DOHH2 (cell line): ENCODE data around the gene MBNL3.

ENCODE experiments used
- H3F3A ChIP-seq: fragments of 200-600 bp; sonication (generic), shearing (Covaris generic); 2 replicates; pipeline ENCODE4 v1.6.0; 2016; ENCODE audit warnings: antibody characterized with exemption, mild to moderate bottlenecking; ENCODE audit not compliant: control insufficient read depth, insufficient read depth
- H3K27ac ChIP-seq: fragments of 200-600 bp; sonication (generic); 2 replicates; pipeline ENCODE4 v1.5.1; 2014; ENCODE audit warnings: low read depth, mild to moderate bottlenecking, low read length, moderate library complexity
- H3K27me3 ChIP-seq: fragments of 200-600 bp; sonication (generic); 2 replicates; pipeline ENCODE4 v1.6.1; 2014; ENCODE audit warnings: mild to moderate bottlenecking, low read length, mixed read lengths; ENCODE audit not compliant: control insufficient read depth
- H3K36me3 ChIP-seq: fragments of 200-600 bp; sonication (generic); 2 replicates; pipeline ENCODE4 v1.6.1; 2014; ENCODE audit warnings: mild to moderate bottlenecking, low read length, moderate library complexity, mixed read lengths; ENCODE audit not compliant: control insufficient read depth
- H3K4me1 ChIP-seq: fragments of 200-600 bp; sonication (generic); 2 replicates; pipeline ENCODE4 v1.6.1; 2014; ENCODE audit warnings: mild to moderate bottlenecking, low read length, mixed read lengths; ENCODE audit not compliant: control insufficient read depth
- H3K4me2 ChIP-seq: fragments of 200-600 bp; sonication (generic); 2 replicates; pipeline ENCODE4 v1.6.0; 2014; ENCODE audit warnings: mild to moderate bottlenecking, low read length, moderate library complexity
- H3K4me3 ChIP-seq: fragments of 200-600 bp; sonication (generic); 2 replicates; pipeline ENCODE4 v1.5.1; 2014; ENCODE audit warnings: mild to moderate bottlenecking, low read length, mixed read lengths
- H3K79me2 ChIP-seq: fragments of 200-600 bp; sonication (generic); 2 replicates; pipeline ENCODE4 v1.6.1; 2014; ENCODE audit warnings: mild to moderate bottlenecking, low read length, mixed read lengths; ENCODE audit not compliant: control insufficient read depth
- H3K9me2 ChIP-seq: fragments of 200-600 bp; sonication (generic); replicated peaks from 2 replicates; pipeline ENCODE4 v1.6.1; 2014; ENCODE audit warnings: mild to moderate bottlenecking, low read length, mixed read lengths; ENCODE audit not compliant: control insufficient read depth
- H3K9me3 ChIP-seq: fragments of 200-600 bp; sonication (generic); 2 replicates; pipeline ENCODE4 v1.6.1; 2014; ENCODE audit warnings: antibody characterized with exemption, low read length, mixed read lengths; ENCODE audit not compliant: control insufficient read depth, insufficient read depth
- H4K20me1 ChIP-seq: fragments of 200-600 bp; sonication (generic); 2 replicates; pipeline ENCODE4 v1.6.0; 2014; ENCODE audit warnings: low read depth, mild to moderate bottlenecking, antibody characterized with exemption, low read length, moderate library complexity; ENCODE audit not compliant: control insufficient read depth, insufficient read depth
- CTCF ChIP-seq: fragments of 200-600 bp; sonication (generic); IDR thresholded peaks from one replicate; pipeline ENCODE4 v1.5.1; 2014; ENCODE audit warnings: antibody characterized with exemption, mild to moderate bottlenecking, low read depth, low read length; ENCODE audit not compliant: poor library complexity, severe bottlenecking
- EZH2phosphoT487 ChIP-seq: fragments of 200-600 bp; sonication (generic); IDR thresholded peaks from 2 replicates; pipeline ENCODE4 v1.6.1; 2017; ENCODE audit warnings: borderline replicate concordance, mild to moderate bottlenecking, antibody characterized with exemption, low read length, moderate library complexity, mixed read lengths

MBNL3 gene

GRCh38 chrX:132423323-132423722, 65.5 kb downstream of the MBNL3 start:
- no peaks in the 10 kb centered on the region for H3K4me1 ChIP-seq
- no peaks in the 10 kb centered on the region for H3K9me3 ChIP-seq
- no peaks in the 10 kb centered on the region for H3K27me3 ChIP-seq
- no peaks in the 10 kb centered on the region for H4K20me1 ChIP-seq
- TF ChIP-seq EZH2phosphoT487 (no peak), CTCF (no peak)
- H3K4me2 ChIP-seq, result no peak overlapping the region
- no peaks in the 10 kb centered on the region for H3K79me2 ChIP-seq
- H3K36me3 ChIP-seq, result no peaks in the 10 kb centered on the region
- H3K27ac ChIP-seq, result no peak overlapping the region
- H3K9me2 ChIP-seq, result no peaks in the 10 kb centered on the region
- H3K4me3 ChIP-seq, result no peak overlapping the region
- H3F3A ChIP-seq, result no peaks in the 10 kb centered on the region

GRCh38 chrX:132415012-132415411, 73.8 kb downstream of the MBNL3 start:
- TF ChIP-seq CTCF (no peak), EZH2phosphoT487 (no peak)
- H3K36me3 ChIP-seq, result no peaks in the 10 kb centered on the region
- no peaks in the 10 kb centered on the region for H3K9me2 ChIP-seq
- no peaks in the 10 kb centered on the region for H3F3A ChIP-seq
- H3K27me3 ChIP-seq, result no peaks in the 10 kb centered on the region
- no peaks in the 10 kb centered on the region for H3K9me3 ChIP-seq
- no peak overlapping the region for H3K4me3 ChIP-seq
- no peak overlapping the region for H3K4me2 ChIP-seq
- no peaks in the 10 kb centered on the region for H3K4me1 ChIP-seq
- H3K79me2 ChIP-seq, result no peaks in the 10 kb centered on the region
- no peak overlapping the region for H3K27ac ChIP-seq
- H4K20me1 ChIP-seq, result no peaks in the 10 kb centered on the region

- no peak for TF ChIP-seq EZH2phosphoT487
- no peak for TF ChIP-seq CTCF
- no peaks in the 10 kb centered on the region for H3K79me2 ChIP-seq
- no peak overlapping the region for H3K4me2 ChIP-seq
- no peak overlapping the region for H3K27ac ChIP-seq
- no peaks in the 10 kb centered on the region for H3K9me2 ChIP-seq
- no peaks in the 10 kb centered on the region for H3K36me3 ChIP-seq
- no peak overlapping the region for H3K4me3 ChIP-seq
- no peaks in the 10 kb centered on the region for H4K20me1 ChIP-seq
- no peaks in the 10 kb centered on the region for H3K9me3 ChIP-seq
- H3F3A ChIP-seq, result no peaks in the 10 kb centered on the region
- no peaks in the 10 kb centered on the region for H3K4me1 ChIP-seq
- H3K27me3 ChIP-seq, result no peaks in the 10 kb centered on the region
Measured at GRCh38 chrX:132414404-132414803, 74.4 kb downstream of the MBNL3 start.

- Histone ChIP-seq H3K27ac (no peak overlapping the region), H3K4me1 (no peaks in the 10 kb centered on the region), H3K36me3 (no peaks in the 10 kb centered on the region), H3K9me3 (no peaks in the 10 kb centered on the region), H3K79me2 (no peaks in the 10 kb centered on the region), H3K9me2 (no peaks in the 10 kb centered on the region), H3K4me2 (no peak overlapping the region), H3K4me3 (no peak overlapping the region), H3K27me3 (no peaks in the 10 kb centered on the region), H3F3A (no peaks in the 10 kb centered on the region), H4K20me1 (no peaks in the 10 kb centered on the region)
- TF ChIP-seq EZH2phosphoT487 (no peak), CTCF (no peak)
Measured at GRCh38 chrX:132413459-132413858, 75.4 kb downstream of the MBNL3 start.
